HG03066 (cell line): ENCODE measurements around the gene CD69.
"Not testable (repeated sequence)": the region's sequence is repeated elsewhere in the genome, so short reads cannot be mapped to it uniquely, and the experiment has no call there.

Experiments used
- ATAC-seq: cut with Tn5 transposase; IDR thresholded peaks from one replicate; pipeline ENCODE4 v1.9.1; 2021; ENCODE audit warnings: low read depth; ENCODE audit not compliant: unreplicated experiment

CD69 gene

DNA sequence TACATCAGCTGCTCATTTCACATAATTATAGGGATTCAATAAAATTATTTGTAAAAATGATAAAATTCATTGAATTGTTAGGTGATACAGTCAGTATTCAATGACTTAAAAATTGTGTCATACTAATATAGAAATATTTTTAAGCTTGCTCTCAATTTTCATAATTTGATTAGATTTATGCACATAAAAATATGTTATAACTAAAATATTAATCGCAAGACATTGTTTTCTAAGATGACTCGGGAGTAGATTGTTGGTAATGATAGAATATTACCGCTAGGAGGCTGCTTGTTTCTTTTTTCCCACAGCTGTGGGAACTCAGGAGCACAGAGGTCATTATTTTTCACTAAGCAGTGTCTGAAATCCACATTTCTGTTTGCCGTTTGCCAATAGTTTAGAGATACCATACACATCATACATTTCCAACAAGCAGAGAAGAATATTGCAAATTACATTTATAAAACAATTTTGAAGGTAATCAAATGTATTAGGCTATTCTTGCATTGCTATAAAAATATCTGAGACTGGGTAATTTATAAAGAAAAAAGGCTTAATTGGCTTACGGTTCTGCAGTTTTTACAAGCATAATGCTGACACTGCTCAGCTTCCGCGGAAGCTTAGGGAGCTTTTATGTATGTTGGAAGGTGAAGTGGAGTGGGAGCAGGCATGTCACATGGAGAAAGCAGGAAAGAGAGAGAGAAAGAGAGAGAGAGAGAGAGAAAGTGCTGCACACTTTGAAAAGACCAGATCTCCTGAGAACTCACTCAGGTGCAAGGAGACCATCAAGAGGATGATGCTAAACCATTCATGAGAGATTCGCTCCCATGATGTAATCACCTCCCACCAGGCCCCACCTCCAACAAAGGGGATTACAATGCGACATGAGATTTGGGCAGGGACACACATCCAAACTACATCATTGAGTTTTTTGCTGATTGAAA lies 9.2 kb downstream of the CD69 start:
- ATAC-seq = no peak

DNA sequence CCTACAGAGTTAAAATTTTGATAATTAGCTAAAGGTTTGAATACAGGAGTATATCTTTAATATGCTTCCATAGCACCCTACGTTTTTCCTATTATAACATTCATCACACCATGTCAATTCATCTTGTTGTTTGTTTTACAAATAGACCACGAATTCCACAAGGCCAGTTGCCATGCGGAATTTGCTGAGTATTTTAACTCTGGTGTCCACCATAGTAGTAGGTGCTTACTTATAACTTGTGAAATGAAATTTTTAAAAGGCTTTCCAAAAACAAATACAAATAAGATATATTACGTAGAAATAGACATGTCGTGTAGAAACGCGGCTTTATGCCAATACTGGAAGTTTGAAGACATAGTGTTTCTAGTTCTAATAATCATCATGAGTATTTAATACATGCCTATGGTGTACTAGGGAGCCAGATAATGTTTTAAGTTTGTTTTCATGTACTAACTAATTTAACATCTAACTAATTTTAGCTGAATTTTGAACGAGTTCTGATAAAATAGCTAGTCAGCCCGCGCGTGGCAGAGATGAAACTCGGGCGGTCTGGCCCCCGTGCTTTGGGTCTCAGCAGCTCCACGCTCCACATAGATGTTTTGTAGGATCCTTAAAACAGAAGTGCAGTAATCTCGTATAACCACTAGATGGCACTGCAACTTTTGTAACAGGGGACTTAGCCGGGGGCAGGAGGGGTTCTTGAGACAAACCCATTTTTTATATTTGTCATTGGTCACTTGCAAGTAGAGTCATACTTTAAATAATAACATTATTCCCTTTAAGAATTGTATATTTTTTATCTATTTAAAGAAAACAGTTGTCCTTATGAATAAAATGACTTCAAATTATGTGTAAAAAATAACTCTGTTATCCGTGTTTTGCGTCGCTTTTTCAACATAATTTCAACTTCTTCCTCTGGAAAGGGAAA lies 10.2 kb downstream of the CD69 start:
- peak; percentile 76 for ATAC-seq

DNA sequence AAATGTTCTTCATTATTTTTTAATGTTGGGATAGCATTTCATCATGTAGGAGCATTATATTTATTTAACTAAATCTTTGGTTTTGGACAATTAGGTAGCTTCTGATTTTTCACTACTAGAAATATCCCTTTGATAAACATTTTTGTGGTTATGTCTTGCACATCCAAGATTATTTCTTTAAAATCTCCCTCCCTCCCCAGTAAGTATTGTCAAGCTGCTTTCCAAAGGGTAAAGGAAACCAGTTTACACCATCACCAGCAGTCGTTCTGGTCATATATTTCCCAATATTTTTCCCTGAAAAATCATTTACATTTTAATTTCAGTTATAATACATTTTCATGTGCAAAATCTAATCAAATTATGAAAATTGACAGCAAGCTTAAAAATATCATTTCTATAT lies 11.1 kb downstream of the CD69 start:
- ATAC-seq = no peak

DNA sequence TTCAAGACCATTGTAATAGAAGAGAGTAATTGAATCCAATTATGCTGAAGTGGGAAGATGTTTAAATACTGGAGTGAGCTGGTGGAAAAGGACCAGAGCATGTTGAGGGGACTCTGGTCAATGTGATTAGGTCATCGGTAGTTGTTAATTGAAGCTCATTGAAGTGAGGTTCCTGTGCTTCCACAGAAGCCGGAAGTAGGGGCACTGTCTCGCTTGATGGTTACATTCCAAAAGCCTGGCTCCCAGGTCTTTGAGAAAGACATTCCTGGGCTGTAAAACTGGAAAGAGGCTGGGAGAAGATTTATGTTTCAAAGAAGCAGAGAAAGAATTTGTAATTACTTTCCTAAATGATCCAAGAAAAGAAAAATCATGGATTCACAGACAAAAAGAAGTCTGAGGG lies 15.5 kb downstream of the CD69 start:
- ATAC-seq = no peak

DNA sequence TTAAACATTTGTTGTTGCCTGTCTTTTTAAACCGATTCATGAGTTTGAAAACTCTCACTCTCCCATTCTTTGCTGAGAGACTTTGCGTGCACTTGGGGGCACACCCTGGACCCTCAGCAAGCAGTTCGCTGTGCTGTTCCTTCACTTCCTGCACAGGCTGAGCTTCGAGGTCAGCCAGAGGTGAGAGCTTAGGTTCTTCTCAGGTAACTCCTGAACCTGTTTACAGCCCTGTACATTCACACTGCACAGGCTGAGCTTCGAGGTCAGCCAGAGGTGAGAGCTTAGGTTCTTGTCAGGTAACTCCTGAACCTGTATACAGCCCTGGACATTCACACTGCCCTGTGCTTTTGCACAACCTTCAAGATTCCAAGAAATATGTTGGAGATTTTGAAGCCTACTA lies 18.0 kb downstream of the CD69 start:
- ATAC-seq = peak; percentile 42

DNA sequence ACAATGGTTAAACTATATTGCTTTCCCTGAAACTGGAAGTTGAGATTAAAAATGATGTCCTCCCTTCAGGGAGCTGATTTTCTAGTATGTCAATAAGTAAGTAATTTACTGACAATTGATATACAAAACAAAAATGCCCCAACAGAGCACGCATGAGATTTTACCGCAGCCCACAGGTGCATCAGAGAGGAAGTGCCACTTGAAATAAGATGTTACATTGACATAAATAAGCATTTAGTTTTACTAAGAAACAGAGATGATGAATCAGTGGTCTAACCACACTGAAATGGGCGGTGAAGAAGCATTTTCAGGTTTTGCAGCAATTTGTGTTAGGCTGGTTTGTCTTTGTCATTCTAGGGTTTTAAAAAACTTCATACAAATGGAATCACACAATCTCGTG lies 19.0 kb downstream of the CD69 start:
- peak; percentile 61 for ATAC-seq

DNA sequence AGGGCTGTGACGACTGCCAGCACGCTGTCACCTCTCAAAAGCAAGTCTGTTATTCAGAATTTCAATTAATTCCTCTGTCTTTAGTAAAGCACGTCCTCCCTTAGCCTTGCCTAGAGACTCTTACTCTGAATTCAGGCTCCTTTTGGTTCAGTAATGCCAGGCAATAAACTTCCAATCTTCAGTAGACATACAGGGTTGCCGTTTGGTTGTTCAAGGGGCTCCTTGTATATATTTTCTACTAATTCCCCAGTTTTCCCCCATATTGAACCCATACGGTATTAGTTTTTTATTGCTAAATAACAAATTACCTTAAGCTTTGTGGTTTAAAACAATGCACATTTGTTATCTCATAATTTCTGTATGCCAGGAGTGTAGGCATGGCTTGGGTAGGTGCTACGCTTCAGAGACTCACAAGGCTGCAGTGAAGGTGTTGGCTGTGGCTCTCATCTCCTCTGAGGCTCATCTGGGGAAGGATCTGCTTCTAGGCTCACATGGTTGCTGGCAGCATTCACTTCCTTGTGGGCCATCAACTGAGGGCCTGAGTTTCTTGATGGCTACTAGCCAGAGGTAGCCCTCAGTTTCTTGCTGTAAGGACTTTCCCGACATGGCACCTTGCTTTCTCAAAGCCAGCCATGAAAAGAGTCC lies 20.5 kb downstream of the CD69 start:
- peak; percentile 39 for ATAC-seq

DNA sequence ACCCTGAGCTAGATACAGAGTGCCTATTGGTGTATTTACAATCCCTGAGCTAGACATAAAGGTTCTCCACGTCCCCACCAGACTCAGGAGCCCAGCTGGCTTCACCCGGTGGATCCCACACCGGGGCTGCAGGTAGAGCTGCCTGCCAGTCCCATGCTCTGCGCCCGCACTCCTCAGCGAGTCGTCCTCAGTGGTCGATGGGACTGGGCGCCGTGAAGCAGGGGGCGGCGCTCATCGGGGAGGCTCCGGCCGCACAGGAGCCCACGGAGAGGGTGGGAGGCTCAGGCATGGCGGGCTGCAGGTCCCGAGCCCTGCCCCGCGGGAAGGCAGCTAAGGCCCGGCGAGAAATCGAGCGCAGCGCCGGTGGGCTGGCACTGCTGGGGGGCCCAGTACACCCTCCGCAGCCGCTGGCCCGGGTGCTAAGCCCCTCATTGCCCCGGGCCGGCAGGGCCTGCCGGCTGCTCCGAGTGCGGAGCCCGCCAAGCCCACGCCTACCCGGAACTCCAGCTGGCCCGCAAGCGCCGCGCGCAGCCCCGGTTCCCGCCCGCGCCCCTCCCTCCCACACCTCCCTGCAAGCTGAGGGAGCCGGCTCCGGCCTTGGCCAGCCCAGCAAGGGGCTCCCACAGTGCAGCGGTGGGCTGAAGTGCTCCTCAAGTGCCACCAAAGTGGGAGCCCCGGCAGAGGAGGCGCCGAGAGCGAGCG lies 21.1 kb downstream of the CD69 start:
- not testable (repeated sequence) for ATAC-seq

DNA sequence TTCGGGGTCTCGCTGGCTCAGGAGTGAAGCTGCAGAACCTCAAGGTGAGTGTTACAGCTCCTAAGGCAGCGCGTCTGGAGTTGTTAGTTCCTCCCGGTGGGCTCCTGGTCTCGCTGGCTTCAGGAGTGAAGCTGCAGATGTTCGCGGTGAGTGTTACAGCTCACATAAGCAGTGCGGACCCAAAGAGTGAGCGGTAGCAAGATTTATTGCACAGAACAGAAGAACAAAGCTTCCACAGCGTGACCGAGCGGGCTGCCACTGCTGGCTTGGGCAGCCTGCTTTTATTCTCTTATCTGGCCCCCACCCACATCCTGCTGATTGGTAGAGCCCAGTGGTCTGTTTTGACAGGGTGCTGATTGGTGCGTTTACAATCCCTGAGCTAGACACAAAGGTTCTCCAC lies 21.8 kb downstream of the CD69 start:
- ATAC-seq = not testable (repeated sequence)

DNA sequence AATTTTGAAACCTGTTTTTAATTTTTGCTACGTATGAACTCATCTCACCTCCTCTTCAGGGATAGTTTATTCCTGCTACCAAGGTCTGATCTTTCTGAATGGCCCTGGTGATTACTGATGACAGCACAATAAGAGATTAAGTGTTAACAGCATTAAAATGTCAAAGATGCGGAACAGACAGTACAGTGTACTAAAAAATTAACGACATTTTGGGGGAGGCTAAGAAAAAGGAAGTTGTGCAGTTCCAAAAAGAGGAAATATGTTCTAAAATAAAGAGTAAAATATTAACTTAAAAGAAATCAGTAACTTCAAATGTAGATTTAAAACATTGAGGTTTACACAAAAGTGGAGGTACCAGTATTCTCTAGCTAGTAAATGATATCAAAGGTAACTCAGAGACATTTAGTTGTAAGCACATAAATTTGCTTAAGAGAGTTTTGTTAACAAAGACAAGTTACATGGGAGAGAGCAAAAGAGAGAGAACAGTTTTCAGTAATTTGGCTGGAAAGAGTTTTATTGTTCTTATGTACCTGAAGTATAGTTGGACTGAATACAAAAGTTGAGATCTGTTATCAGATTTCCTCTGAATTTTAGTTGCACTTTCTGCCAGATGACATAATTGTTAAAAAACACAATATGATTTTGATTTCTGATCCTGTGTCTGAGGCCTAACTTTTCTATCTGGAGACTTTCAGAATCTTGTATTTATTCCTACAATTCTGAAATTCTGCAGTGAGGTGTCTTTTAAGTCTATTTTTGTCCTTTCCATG lies 23.6 kb downstream of the CD69 start:
- ATAC-seq = no peak

DNA sequence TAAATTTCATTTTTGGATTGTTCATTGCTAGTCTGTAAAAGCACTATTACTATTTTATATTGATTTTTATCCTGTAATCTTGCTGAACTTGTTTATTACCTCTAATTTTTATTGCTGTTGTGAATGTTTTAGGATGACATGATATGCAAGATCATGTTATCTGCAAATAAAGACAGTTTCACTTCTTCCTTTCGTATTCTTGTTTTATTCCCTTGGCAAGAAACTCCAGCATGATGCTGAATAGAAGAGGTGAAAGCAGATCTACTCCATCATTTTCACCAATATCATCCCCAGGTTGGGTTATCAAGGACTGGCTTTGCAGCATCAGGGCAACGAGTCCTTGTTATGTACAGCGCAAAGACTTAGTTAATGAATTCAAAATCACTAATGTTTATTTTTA lies 25.1 kb downstream of the CD69 start:
- ATAC-seq = no peak

DNA sequence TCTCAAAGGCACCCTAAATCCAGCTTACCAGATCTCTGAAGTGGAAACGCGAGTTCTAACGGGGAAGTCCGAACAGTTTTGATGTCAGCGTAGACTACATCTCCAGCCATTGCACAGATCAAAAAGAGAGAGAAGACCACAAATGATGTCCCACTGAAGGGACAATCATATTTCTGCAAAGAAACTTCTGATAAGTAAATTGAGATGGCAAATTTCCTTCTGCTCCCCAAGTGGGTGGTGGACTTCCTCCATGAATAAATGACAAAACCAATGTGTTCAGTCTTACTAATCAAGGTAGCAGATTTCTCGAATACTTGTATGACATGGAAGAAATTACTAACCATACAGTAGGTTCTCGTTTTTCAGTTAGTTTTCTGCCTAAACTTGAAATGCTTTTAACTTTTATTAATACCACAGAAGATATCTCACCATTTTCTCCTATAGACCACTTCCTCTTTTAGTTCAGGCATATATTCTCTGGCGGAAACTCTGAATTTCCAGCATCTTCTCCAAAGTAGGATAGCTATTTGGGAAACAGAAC lies 27.7 kb downstream of the CD69 start, which contains the start of gene CLECL1:
Gene CLECL1, minus strand, starts transcription at position 177 of the 541 bp plus-strand sequence.
- ATAC-seq = peak; percentile 40

DNA sequence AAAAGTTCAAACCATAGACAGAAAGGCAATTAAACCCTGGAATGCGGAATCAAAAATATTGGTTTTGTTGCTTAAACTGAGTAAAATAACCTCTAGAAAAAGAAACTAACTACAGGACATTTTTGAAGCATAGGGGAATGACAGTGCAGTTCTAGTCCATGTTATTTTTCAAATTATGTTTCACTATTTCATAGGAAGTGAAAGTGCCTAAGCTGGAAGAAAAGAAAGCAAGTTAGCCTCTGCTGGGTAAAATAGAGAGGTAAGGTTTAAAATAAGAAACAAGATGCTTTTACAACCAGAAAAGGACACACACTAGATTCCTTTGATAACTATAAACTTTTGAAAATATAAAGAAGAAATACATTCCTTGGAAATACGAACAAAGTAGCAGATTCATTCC lies 28.9 kb downstream of the CD69 start:
- ATAC-seq = peak; percentile 42

DNA sequence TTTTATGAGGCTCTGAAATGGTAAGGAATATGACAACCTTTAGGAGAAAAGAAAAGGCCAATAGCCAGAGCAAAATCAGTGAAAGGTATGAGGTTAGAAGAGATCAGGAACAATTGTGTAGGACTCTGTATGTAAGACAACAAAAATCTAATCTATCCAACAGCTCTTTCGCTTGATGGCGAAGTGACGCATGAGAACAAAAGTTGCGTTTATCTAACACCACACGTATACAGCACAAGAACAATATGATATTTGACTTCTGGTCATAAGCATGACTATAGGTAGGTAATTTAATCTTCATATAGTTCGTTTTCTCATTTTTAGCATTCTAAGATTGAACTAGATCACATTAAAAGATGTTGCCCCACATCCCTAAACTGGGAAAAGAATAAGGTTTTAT lies 29.3 kb downstream of the CD69 start:
- ATAC-seq = no peak

DNA sequence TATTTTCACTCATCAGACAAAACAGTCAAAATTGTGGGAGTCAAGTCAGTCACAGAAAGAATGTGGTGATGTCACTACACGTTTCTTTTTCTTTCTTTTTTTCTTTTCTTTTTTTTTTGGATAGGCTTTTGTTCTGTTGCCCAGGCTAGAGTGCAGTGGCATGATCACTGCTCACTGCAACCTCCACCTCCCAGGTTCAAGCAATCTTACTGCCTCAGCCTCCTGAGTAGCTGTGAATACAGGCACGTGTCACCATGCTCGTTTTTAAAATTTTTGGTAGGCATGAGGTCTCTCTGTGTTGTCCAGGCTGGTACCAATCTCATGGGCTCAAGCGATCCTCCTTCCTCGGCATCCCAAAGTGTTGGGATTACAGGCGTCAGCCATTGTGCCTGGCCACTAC lies 30.1 kb downstream of the CD69 start:
- no peak for ATAC-seq

DNA sequence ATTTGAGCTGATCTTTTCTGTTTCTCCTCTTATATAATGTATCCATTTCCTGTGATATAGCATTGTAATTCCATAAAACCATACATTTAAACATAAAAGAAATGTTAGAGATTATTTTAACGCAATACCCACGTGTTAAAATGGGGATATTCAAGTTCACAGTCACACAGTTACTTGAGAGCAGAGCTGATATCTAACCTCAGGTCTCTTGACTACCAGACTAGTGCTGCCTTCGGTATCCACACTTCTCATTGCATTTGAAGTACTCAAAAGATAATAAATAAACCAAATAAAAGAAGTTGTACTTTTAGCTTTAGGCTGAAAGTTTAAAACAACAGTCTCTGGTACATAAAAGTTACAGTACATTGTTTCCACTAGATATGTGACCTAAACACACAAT lies 30.7 kb downstream of the CD69 start:
- no peak for ATAC-seq

DNA sequence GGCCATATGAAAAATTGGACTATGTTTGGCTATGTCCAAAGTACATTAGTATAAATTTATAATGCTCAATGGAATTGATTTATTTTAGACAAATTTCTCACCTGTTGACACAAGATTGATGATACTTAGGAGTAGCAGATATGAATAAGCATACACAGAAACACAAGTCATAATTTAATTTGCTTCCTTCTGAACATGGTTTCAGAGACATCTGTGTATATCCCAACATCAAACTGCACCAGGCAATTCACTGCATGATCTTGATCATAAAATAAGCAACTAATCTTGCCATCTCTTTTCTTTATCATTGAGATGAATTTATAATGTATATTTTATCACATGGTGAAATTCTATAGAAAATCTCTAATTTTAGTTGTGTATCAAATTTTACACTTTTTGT lies 31.6 kb downstream of the CD69 start:
- no peak for ATAC-seq

DNA sequence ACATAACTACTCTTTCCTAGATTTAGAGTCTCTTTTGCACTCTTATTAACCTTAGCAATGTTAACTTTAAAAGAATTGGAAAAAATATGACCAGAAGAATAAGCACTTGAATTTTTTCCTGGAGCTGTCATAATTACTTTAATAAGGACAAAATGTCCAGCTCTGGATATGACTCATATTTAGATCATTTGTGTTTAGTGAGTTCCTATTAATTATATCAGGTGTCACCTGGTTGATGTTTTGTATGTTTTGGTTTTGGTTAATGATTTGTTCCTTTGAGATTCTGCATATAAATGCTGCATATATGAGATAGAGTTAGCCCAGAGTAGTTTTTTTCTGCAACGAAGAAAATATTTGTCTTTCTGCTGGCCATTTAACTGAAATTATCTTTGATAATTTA lies 32.9 kb downstream of the CD69 start:
- ATAC-seq = no peak

DNA sequence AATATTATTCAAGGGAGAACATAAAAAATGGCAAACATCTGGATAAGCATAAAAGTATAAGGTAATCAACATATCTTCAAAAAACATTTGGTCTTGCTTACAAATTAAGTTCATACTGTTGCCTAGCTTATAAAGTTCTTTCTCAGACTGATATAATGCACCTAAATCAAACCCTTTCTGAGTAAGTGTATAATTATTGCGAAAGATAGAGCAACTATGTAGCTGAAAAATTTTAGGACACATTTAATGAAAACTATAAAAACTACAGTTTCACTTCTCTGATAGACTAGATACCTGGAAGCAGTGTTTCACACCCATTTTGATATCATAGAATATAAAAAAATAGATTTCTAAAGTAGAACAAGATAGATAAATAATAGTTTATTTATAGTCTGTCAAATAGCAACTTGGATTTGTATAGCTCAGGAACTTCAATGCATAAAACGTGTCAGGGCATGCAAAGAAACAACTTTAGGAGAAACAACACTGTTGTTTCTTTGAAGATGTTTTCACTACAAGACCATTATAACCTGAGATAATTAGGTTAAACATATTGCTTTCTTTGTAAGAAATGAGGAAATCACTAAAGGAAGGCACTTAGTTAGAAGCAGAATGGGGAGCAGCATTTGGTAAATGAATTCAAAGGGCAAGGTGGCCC lies 35.4 kb downstream of the CD69 start:
- no peak for ATAC-seq
